Sigmoid colon (tissue), 4 donors: ENCODE data around the gene EIF4A3.

ENCODE experiments used
- EP300 ChIP-seq, 4 donors: sonication (generic); formaldehyde crosslinking; IDR thresholded peaks; one replicate each; pipeline ENCODE4 v1.6.1; 2017; ENCODE audit warnings: antibody characterized with exemption in 4 of 4
- POLR2A ChIP-seq, 2 donors: fragments of 450-650 bp; IDR thresholded peaks; one replicate each; pipeline ENCODE4 v1.6.1; 2016; ENCODE audit warnings: antibody characterized with exemption in 2 of 2, mild to moderate bottlenecking in 2 of 2, moderate library complexity in 2 of 2
- POLR2AphosphoS5 ChIP-seq, 4 donors: sonication (generic); formaldehyde crosslinking; IDR thresholded peaks; one replicate each; pipeline ENCODE4 v1.6.1; 2017; ENCODE audit warnings: antibody characterized with exemption in 4 of 4
- TF ChIP-seq, protein P1 (sequence below), 4 experiments: fragments of 450-650 bp in 3 of 4; fragments of 200-600 bp in 1 of 4; IDR thresholded peaks; one replicate each; pipeline ENCODE4 v1.5.1; 2016 to 2019; ENCODE audit warnings: antibody characterized with exemption in 4 of 4, mild to moderate bottlenecking in 3 of 4, moderate library complexity in 2 of 4

GRCh38 chr17:80091376-80091775, 55.6 kb downstream of the EIF4A3 start:
- no peak for TF ChIP-seq POLR2A (IDR thresholded peaks at IDR 0.05)
- TF ChIP-seq, protein P1, sequence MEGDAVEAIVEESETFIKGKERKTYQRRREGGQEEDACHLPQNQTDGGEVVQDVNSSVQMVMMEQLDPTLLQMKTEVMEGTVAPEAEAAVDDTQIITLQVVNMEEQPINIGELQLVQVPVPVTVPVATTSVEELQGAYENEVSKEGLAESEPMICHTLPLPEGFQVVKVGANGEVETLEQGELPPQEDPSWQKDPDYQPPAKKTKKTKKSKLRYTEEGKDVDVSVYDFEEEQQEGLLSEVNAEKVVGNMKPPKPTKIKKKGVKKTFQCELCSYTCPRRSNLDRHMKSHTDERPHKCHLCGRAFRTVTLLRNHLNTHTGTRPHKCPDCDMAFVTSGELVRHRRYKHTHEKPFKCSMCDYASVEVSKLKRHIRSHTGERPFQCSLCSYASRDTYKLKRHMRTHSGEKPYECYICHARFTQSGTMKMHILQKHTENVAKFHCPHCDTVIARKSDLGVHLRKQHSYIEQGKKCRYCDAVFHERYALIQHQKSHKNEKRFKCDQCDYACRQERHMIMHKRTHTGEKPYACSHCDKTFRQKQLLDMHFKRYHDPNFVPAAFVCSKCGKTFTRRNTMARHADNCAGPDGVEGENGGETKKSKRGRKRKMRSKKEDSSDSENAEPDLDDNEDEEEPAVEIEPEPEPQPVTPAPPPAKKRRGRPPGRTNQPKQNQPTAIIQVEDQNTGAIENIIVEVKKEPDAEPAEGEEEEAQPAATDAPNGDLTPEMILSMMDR (IDR thresholded peaks at IDR 0.05): no peak
- no peak for TF ChIP-seq POLR2AphosphoS5 (IDR thresholded peaks at IDR 0.05)
- TF ChIP-seq EP300 (IDR thresholded peaks at IDR 0.05): no peak
